Esophagus mucosa (tissue), 1 donor: Measurements from ENCODE around the gene IL1RAPL1. TPM values are rescaled to one million over a fixed set of nuclear protein-coding genes. Genes with fewer than 3 reads are reported as not detected.

Experiments
- ATAC-seq: fragments of 200-7000 bp; cut with Tn5 transposase; one replicate; pipeline ENCODE4 v1.9.1; 2020
- total RNA-seq: library from RNA; stranded (reverse); gene quantifications from one replicate; pipeline ENCODE4 v1.2.4, GENCODE V29; 2023
- donor health status: DM: yes; HTN: yes; CAD: no.

IL1RAPL1 gene
- total RNA-seq, 1 donor from 2014 or later: 0.12 TPM

DNA sequence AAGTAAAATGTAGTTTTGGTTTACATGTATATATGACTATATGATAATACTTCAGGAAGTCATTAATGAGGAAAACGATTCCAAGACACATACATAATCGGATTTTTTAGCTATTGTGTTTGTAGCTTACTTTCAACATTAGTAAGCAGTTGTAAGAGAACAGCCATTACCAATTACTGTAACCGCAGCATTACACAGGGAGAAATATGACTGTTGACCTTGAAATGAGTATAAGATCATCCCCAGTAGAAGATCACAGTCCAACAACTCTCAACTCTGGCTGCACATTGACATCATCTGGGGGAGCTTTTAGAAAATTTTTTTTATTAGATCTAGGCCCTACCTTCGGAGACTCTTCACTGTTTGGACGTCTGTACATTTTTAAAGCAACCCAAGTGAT lies 866.1 kb downstream of the IL1RAPL1 start:
- ATAC-seq: no peak

DNA sequence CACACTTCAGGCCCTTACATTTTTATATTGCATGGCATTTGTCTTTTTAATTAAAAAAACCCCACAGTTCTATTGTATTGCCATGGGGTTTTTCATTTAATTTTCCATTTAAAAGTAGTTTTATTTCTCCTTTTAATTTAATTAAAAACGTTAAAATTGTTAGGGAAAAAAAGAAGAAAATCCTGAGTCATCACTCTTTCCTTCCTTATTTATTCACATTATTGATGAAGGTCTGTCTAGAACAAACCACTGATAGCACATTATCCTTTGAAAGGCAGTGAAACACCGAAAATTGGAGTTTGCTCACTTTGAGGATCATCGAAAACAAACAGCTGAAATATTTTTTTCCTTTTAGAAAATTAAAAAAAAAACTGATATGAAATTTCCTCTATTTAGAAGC lies 868.5 kb downstream of the IL1RAPL1 start:
- no peak for ATAC-seq

DNA sequence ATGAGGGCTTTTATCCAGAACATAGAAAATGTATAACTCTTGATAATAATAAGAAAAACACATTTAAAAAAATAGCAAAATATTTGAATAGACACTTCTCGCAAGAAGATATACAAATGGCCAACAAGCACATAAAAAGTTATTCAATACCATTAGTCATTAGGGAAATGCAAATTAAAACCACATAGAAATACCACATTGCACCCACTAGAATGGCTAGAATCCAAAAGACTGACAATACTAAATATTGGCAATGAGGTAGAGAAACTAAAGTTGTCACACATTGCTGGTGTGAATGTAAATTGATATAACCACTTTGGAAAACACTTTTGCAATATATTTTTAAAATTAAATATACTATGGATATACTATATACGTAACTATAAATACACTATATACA lies 873.8 kb downstream of the IL1RAPL1 start:
- ATAC-seq: no peak

DNA sequence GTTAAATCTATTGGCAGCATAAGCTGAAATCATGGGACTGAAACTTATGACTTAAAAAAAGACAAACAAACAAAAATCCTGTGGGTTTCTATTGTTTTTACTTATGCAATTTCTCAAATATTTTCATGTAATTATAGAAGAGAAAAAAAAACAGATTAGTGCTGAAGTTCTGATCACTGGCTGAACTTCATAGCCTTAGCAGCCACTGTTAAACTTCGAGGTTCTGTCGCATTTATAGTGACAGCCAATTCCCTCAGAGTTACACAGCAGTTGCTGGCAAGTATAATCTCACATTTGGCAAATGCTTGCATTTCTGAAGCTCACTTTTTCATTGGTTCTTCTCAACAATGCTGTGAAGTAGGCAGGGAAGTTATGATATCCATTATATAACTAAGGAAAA lies 879.2 kb downstream of the IL1RAPL1 start:
- no peak for ATAC-seq

DNA sequence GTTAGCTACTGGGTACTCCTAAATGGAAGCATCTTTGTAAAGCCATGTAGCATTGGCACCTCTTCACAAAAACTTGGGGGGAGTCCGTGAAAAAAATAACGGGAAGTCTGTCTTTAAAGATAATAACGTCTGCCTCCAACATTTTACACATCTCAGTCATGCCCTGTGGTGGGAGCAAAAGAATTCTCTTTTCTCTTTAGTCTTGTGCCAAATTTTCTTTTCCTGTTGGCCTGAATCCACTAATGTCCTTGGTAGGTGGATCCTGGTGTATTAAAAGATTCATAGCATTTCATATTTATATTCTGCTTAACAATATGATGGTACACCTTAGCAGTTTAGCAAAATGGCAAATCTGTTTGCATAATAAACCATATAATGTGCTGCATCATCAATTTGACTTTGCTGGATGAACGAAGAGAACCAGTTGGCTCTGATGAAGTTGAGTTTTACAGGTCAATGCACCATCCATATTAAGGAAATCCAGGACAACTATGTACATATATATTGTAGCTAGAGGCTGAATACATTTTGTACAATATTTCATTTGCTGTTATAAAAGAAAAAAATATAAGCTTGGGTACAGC lies 881.8 kb downstream of the IL1RAPL1 start:
- no peak for ATAC-seq

DNA sequence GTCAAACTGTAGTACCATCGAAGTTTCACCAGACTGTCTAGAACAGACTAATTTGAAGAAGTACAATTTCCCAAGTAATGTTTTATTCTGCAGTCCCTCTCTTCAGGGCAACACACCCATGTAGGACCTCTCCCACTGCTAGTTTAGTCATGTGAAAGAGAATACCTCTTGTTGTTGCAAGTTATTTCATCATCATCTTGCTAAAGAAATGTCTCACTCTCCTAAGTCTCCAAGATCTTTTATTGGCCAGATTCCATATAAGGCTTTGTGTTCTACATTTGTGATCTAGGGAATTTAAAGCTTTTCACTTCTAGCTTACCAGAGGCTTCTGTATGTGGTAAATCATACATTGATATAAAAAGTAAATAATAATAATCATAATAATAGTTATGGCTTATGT lies 882.8 kb downstream of the IL1RAPL1 start:
- ATAC-seq: peak; percentile 86

DNA sequence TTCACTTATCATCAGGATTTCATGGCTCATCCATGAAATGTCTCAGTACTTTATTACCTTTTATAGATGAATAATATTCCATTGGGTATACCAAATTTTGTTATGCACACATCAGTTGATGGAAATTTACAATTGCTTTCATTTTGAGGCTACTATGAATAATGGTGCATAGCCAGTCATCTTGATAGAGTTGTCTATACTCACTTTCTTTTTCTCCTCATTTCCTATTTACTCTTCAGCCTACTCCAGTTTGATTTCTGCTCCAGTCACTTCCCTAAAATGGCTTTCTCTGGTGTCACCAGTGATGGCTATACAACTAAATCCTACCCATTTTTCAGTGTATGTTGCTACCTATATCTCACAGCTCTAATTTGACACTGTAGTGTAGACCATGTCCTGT lies 884.6 kb downstream of the IL1RAPL1 start:
- no peak for ATAC-seq

DNA sequence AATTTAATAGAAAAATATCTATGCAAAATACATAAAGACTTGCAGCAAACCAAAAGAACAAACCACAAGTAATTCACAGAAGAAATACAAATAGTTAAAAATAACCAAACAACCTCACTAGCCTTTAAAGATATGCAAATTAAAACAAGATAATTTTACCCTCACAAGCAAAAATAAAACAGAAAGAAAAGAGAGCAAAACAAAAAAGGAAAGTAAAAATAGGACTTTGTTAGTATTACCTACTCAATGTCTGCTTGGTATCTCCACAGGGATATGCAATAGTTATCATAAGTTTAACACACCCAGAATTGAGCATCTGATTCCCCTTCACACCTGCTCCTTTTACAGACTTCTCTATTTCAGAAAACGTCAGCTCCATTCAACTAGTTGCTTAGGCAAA lies 890.6 kb downstream of the IL1RAPL1 start:
- no peak for ATAC-seq

DNA sequence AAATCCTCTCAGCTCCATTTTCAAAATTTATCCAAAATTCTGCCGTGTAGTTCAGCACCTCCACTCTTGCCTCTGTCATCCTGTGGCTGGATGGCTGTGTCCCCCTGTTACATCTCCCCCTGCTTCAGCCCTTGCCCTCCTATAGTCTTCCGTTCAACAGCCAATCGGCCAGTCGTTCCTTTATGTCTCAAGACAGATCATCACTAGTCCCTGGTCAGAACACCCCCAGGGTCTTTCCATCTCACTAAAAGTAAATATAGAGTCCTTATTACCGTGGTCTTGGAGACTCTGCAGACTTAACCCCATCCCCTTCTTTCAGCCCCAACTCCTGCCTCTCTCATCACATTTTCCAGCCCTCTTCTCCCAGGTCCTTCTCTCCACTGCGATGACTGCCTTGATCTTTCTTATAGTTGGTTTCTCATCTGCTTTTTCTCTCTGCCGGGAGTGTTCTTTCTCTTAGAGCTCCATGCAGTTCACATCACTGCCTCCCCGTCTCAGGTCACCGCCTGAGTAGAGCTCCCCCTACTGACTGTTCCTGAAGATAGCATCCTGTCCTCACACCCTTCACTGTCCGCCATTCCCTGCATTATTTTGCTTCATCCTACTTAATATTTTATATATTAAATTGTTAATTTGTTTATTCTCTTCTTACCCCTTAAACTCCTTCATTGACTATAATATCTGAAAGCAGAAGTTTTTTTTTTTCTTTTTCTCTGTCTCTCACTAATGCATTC lies 891.3 kb downstream of the IL1RAPL1 start:
- ATAC-seq: peak; percentile 66

DNA sequence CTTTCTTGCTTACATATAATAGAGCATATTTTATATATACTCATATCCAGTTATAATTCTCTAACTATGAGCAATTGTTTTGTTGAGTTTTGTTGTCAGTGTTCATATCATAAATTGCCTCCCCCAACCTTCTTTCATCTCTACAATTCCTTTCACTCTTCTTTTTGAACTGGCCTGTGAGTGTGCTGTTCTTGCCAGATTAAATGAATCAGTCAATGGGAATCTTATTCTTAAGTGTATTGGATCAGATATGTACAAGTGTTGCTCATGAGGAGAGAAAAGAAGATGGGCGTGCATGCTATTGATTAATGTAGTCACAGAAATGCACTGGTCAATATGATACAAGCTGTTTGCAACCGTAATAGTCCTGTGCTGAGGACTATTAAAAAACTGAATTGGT lies 900.0 kb downstream of the IL1RAPL1 start:
- ATAC-seq: no peak

DNA sequence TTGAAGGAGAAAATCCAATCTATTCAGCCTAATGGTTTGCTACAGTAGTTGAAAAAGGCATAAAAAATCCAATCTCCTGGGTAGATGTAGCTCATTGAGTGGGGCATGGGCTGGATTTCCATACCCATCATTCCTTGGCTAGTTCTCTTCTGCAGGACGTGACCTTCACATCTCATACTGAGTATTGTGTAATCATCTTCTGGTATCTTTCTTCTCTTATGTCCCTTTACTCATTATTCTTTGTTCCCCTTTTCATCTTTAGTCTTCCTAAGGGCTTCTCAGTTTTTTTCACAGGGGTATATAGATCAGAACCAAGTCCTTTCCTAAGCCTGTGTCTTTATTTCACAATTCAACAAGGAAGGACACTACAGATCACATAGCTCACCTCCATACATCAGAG lies 900.5 kb downstream of the IL1RAPL1 start:
- no peak for ATAC-seq

DNA sequence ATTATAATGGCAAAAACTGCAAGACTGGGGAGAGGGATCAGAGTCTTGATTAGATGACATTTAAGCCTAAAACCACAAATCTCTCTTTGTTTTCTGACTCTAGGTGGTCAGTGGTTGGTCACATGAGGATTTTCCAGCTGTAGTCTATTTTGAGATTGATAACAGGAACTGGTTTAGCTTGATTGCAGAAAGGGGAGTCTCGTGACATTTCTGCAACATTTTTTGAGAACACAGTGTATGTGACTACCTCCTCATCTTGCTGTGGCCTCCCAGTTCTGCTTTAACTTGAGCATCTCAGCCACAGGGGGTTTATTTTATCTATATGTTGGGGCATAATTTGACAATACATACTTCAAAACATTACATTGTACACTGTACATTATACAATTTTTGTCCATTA lies 901.7 kb downstream of the IL1RAPL1 start:
- ATAC-seq: no peak

DNA sequence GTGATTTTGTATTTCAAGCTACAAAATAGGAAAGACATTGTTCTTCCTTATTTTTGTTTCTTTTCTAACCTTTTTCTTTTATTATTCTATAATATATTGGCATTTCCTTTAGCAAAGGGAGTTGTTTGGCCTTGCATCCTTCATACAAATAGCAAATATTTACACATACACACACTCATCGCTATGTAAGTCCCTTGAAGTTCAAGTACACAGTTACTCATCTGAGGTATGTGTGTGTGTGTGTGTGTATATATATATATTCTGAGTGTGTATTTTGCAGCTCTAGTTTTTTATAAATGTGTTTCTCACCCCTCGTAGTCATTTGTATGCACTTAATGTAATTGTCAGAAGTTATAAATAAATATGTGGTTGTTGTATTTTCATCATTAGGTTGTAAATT lies 903.4 kb downstream of the IL1RAPL1 start:
- no peak for ATAC-seq

DNA sequence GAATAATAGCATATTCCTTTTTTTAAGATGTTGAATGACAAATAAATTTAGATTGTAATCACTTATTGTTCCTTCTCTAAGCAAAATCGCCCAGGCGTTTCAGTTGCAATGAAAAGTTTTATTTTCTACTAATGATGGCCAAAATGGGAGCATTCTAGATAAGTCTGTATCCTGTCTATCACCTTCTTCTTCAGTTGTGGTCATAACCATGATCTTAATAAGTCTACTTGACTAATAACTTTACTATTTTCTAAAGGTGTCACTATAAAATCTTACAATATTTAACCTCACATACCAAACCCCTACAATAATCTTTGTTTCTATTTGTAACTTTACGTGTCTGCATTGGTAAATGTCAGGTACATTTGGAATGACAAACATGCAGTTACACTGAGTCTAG lies 904.4 kb downstream of the IL1RAPL1 start:
- no peak for ATAC-seq

DNA sequence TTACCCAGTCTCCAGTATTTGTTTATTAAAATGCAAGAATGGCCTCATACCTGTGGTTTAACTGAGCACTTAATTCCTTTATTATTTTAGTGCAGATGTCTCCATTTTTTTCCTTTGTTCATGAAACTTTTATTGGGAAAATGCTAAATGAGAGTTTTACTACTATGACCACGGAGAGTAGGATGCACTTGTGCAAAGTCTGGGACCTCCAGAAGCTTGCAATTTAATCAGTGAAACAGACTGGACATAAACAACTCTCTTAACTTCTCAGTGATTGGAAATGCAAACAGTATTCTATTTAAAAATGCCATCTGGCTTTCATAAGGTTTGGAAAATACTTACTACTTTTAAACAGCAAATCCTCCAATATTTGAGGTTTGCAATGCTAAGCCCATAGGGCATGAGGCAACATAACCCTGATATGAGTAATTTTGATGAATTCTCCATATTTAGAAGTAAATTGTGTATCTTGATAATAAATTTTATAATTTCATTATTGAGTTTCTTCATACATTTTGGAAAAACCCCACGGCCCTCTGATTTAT lies 909.5 kb downstream of the IL1RAPL1 start:
- no peak for ATAC-seq

DNA sequence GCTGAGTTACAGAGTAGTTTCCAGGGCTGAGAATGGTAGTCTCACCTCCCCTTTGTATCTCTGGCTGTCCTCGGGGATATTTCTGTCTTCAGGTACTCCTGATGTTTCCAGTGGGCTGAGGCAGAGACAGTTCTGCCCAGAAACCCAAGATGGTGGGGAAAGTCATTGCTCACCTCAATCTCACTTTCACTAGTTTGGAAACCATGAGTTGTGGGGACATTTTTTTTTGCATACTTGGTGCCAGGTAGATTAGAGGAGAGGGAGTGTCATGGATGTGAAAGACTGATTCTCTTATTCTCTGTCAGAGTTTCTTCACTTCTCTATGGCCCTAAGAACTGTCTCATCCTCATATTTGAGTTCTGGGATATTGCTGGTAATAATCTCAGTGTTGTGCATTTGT lies 919.5 kb downstream of the IL1RAPL1 start:
- no peak for ATAC-seq

DNA sequence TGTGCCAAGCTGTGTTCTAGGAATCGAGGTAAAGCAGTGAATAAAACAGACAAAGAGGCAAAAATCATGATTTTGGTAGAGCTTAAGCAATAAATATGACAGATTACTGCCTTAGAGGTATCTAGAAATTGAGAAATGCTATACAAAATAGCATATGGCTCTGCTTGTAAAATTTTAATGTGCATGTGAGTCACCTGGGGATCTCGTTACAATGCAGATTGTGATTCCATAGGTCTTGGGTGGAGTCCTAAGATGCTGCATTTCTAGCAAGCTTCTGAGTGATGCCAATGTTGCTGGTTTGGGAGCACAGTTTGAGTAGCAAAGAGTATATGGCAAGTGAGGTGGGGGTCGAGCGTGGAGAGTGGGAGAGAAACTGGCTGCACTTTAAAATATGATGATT lies 930.9 kb downstream of the IL1RAPL1 start:
- ATAC-seq: no peak

DNA sequence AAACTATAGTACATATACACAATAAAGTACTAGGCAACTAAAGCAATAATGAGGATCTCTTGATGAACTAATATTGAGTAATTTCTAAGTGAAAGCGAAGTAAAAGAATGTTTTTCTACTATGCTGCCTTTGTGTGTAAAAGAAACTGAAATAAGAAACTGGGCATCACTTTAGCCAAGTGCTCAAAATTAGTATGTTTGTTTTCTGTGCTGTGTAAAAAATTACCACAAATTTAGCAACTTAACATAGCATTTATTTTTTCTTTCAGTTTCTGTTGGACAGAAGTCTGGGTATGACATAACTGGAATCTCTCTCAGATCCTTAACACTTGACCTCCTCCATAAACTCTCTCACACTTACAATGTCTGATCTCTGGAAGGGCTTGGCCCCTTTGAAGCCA lies 941.0 kb downstream of the IL1RAPL1 start:
- no peak for ATAC-seq

DNA sequence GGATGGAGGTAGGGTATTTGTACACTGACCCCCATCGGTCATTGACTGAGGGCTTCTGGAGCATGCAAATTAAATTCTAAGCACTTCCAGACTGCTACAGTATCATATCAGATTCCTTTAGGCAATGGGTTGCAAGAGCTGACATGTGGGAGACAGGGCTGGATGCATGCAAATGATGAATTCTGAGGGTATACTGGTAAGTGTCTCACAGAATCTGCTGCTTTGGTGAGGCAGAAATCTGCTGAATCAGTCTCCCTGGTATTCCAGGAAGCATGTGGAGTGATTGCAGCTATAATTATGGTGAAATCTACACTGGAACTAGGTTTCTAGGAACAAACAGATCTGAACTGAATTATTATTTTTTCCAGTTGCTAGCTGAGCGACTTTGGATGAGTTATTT lies 943.3 kb downstream of the IL1RAPL1 start:
- ATAC-seq: no peak

DNA sequence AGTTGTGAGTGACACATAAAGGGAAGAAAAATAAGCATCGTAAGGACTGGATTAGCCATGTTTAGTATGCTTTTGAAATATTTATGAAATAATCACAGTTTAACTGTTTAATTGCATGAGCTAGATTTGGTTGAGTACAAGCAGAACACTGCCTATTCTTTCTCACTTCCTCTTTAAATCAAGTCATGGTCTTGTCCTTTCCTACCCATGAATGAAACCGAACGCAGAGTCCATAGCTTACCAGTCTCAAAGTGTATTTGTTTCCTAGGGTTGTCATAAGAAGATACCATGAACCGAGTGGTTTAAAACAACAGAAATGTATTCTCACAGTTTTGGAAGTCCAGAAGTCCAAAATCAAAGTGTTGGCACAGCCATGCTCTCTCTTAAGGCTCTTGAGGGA lies 944.1 kb downstream of the IL1RAPL1 start:
- no peak for ATAC-seq

DNA sequence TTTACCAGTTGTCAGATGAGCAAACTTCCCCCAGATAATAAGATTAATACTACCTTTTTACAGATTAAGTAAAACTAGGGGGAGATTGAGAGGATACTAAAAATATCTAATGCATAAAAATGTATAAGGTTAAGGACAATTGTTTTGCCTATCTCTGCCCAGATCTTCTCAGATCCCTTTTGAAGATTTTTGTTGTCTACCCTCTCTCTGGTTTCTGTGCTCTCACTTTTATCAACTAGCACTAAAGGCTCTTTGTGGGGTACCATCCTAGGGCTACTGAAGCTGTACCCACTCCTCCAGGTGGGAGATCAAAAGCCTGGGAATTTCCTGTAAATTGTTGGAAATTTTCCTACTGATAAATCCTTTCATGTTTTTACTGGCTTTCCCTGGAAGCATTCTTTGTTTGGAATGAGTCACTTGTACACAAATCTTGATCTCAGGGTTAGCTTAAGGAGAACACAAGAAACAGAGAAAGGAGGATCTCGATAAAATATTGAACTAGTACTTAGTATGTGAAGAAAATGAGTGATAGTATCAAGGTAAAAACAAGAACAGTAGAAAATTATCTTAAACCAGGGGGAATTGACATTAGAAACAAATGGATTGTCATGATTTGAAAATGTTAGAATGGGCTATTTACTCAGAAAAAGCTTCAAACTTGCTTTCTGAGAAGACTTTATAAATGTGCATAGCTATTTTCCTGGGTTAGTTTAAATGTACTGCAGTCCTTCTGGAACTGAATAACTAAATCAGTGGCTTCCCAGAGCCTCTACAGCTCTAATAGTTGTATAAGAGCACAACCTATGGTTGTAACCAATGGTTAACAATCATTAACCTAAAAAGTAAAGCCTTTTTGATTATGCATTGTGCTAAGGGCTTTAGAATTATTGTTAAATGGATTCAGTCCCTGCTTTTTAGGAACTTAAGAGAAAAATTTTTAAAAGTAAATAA lies 948.2 kb downstream of the IL1RAPL1 start:
- no peak for ATAC-seq

DNA sequence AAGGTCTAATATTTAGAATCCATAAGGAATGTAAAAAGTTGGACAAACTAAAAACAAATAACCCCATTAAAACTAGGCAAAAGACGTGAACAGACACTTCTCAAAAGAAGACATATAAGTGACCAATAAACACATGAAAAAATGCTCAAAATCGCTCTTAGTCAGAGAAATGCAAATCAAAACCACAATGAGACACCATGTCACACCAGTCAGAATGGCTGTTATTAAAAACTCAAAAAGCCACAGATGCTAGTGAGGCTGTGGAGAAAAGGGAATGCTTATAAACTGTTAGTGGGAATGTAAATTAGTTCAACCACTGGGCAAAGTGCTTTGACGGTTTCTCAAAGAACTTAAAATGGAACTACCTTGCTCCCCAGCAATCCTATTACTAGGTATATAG lies 953.8 kb downstream of the IL1RAPL1 start:
- ATAC-seq: no peak

DNA sequence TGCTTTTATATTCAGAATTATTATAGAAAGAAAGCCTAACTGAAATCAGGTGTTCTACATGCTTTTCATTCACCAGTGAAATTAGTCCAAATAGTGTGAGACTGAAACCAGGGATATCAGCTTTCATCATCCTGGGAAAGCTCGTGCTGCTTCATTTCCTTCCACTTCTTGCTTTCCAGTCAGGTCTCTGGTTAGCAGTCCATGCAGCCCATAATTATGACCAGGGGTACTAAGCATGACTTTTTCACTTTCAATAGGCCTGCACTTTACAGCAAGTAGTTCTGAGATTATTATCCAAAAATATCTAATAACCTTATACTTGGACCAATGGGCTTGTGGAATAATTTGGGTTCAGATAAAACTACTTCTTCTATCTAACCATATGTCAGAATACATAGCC lies 954.9 kb downstream of the IL1RAPL1 start:
- ATAC-seq: no peak
